GM12874 (cell line): ENCODE results near the gene ADAMTSL4.

ENCODE experiments used
- CTCF ChIP-seq: IDR thresholded peaks from 2 replicates; pipeline ENCODE4 v1.5.1; 2011; ENCODE audit warnings: low read depth, mild to moderate bottlenecking, control low read depth, low read length, moderate library complexity; ENCODE audit not compliant: insufficient read depth

The ADAMTSL4 gene

GRCh38 chr1:150535511-150536287, 13.5 kb upstream of the ADAMTSL4 start:
- no peak for TF ChIP-seq CTCF

GRCh38 chr1:150536836-150537731, 12.1 kb upstream of the ADAMTSL4 start:
- TF ChIP-seq CTCF = no peak

GRCh38 chr1:150537732-150538684, 11.2 kb upstream of the ADAMTSL4 start:
- TF ChIP-seq CTCF = no peak

- TF ChIP-seq CTCF = no peak
These were observed 5.6 kb upstream of the ADAMTSL4 start for GRCh38 chr1:150543500-150544143.

GRCh38 chr1:150544204-150544603, 5.0 kb upstream of the ADAMTSL4 start:
- TF ChIP-seq CTCF = no peak

GRCh38 chr1:150545486-150546032, 3.6 kb upstream of the ADAMTSL4 start:
- no peak for TF ChIP-seq CTCF
